HG03159 (cell line): Measurements from ENCODE around the gene KLF4.
"Not testable (repeated sequence)": the region's sequence is repeated elsewhere in the genome, so short reads cannot be mapped to it uniquely, and the experiment has no call there.

Experiments used
- ATAC-seq: cut with Tn5 transposase; IDR thresholded peaks from one replicate; pipeline ENCODE4 v1.9.1; 2021; ENCODE audit warnings: mild to moderate bottlenecking, moderate library complexity; ENCODE audit not compliant: unreplicated experiment

Gene KLF4

GRCh38 chr9:107489687-107490605, at the start of gene KLF4:
Gene KLF4 (minus strand): TSS chr9:107489769. CDS start chr9:107489172, 597 bp downstream.
- peak; percentile 72 for ATAC-seq

- ATAC-seq = no peak
These were observed 46.9 kb upstream of the KLF4 start for GRCh38 chr9:107536462-107536861.

DNA sequence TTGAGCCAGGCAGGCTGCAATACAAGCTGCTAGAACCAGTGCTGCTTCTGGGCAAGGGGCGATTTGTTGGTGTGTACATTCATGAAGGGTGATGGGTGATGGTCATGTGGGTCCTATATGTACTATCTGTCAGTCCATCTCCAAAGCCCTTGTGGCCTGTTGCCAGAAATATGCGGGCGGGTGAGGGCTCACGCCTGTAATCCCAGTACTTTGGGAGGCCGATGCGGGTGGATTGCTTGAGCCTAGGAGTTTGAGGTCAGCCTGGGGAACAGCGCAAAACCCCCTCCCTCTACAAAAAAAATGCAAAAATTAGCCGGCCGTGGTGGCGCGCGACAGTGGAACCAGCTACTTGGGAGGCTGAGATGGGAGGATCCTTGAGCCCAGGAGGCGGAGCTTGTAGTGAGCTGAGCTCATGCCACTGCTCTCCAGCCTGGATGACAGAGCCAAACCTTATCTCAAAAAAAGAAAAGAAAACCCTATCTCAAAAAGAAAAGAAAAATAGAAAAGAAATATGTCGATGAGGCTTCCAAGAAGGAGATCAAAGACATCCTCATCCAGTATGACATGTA, 45.0 kb upstream of the KLF4 start:
- ATAC-seq = no peak

GRCh38 chr9:107530679-107531078, 41.1 kb upstream of the KLF4 start:
- no peak for ATAC-seq

GRCh38 chr9:107528686-107529085, 39.1 kb upstream of the KLF4 start:
- ATAC-seq = no peak

DNA sequence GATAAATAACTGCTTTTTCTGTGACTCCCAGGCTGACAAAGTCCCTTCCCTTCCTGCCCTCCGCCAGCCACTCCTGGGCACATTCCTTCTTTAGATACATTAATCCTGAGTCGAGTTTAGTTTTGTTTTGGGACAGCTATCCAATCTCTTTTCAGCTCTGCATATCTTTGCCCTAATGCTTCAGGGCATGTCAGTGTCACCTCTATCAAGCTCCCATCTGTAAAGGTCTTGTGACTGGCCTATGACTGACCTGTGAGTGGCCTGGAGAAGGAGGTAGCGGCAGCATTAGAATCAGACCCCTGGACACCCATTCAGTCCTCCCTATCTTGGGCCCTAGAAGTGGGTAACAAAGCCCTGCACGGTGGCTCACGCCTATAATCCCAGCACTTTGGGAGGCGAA, 34.0 kb upstream of the KLF4 start:
- ATAC-seq = no peak

DNA sequence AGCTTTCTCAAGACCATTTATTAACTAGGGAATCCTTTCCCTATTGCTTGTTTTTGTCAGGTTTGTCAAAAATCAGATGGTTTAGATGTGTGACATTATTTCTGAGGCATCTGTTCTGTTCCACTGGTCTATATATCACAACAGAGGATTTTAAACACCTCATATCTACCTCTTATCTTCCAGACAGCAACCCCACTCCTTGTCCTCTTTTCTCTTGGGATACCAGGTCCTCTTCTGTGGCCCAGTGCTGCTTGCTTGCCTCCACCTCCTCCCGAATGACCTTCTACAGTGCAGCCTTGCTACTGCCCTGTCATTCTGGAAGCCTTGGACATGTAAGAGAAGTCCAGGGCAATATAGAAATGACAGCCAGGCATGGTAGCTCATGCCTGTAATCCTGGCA, 30.6 kb upstream of the KLF4 start:
- ATAC-seq = no peak

DNA sequence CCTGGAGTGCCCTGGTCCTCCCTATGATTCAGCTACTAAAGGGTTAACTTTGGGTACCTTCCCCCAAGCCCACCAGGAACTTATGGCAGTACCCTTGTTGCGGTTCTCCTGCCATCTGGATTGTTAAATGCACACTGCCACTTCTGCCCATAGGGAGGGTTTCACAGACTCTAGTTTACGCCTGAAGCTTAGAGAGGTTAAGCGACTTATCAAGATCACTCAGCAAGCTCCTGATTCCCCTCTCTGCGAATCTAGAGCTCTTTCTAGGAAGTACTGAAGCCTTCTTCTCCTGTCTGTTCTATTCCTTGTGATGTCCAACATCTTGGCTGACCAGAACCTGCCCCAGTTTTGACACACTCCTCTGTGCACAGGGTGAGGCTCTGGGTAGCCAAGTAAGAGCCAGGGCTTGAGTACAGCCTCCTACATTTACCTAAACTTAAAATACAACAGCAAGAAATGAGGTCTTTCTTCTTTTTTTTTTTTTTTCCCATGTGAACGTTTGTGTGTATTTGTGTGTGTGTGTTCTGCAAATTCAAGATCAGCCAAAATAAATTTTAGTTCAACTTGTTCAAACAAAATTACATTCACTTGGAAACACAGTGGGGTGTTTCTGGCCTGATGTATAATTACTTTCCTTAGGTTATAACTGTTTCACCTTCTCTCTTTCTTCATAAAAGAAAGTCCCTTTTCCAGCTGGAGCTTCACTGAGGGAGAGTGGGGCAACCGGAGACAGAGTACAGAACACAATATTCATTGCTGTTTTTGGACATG, 28.7 kb upstream of the KLF4 start:
- ATAC-seq = no peak

DNA sequence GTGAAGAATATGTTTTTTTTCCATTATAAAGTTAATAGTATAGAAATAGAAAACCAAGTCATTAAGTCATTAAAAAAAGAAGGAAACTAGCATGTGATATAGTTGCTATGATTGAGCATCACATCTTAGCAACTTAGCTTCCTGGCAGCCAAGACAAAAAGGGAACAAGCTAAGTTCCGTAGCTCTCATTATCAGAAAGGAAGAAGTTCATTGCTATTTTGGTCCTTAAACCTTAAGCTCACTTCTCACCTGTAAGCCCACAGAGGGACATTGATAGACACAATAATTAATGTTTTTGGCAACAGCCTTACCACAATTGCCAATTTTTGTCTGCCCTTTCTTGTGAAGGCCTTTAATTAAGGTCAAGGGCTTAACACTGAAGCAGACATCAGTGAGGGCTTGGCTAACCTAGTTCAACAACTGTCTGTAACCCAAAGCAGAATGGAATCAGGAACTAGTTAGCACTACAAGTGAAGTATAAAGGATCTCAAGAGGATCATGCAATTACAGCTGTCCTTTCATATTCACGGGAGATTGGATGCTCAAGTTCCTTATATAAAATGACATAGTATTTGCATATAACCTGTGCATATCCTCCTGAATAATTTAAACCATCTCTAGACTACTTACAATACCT, 24.0 kb upstream of the KLF4 start:
- peak; percentile 62 for ATAC-seq

GRCh38 chr9:107504585-107505455, 15.3 kb upstream of the KLF4 start:
- ATAC-seq = no peak

- ATAC-seq = no peak
These were observed 12.9 kb upstream of the KLF4 start for GRCh38 chr9:107502464-107502863.

- ATAC-seq = not testable (repeated sequence)
These were observed 11.0 kb upstream of the KLF4 start for GRCh38 chr9:107500421-107501200.

DNA sequence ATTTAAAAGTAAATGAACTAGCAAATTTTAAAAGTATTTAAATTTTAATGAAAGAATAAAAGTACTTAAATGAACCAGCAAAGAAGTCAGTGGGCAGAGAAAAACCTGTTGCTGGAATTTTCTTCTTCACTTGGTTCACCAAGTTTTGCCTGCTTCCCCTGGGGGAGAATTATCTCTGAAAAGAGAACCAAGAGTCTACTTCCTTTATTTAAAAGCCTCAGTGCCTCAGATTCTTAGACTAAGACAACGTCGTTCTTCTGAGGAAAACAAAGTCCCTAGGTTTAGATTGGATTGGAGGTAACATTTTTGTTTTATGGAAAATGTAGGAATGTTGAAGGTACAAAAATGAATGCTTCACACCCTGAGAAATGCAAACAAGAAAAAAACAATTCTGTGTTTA, 7.4 kb upstream of the KLF4 start:
- ATAC-seq = no peak

DNA sequence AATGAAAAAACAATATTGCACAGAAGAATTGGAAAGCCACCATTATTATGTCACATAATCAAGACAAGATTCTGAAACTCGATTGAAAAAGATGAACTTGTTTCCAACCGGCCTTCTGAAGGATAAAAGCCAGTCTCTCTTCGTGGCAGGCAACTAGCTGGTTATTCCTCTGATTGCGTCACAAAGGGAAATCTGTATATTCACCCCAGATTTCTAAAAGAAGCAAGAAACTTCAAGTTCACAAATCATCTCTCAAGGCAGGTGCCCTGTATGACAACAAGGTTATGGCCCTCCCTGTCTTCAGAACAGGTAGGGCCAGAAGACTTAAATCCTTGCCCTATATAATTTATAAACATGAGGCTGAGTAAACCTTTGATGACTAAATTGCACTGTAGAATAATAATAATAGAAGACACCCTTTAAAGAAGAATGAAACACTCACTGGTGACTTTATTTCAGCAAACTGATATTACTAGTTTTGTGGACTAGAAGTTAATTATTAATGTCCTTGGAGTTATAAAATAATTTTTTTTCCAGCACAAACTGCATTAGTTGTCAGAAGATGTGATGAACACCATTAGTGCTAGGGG, 2.9 kb upstream of the KLF4 start:
- no peak for ATAC-seq

DNA sequence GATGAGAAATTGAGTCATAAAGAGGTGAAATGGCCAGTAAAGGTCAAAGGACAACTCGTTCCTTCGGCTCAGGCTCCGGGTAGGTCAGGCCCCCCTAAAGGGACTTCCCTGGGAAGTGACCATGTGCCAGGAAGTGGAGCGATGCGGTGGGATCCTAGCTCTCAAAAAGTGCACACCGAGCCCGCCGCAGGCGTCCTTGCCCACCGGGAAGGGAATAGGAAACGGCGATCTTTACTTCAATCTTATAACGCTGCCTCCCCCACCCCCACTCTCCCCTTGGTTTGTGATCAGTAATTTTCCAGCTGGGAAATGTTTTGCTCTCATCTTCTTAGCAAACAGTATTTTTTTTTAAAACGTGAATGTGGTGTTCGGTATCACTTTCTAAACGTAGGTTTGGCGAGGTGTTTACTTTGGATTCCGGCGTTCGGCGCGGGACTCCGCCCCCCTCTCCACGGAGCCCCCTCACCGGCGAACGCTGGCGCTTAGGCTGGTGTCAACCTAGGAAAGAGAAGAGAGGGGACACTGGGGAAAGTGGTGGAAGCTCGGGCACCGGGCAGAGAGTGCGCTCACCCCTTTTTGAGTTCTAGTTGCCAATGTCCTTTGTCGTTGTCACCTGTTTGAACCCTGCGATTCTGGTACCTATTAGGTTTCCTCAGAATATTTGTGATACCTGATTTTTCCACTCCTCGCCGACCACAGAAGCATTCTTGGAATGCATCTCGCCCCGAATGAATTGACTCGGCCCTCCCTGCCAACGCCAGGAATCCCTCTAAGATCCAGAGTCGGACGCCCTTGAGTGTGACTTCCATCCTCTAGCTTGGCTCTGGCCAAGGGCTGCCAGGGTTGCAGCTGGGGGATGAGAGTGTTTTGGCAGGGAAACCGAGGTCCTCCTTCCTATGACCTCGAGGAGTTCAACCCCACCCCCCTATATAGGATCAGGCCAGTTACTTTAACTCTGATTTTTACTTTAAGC, 1.8 kb upstream of the KLF4 start:
- ATAC-seq = no peak

DNA sequence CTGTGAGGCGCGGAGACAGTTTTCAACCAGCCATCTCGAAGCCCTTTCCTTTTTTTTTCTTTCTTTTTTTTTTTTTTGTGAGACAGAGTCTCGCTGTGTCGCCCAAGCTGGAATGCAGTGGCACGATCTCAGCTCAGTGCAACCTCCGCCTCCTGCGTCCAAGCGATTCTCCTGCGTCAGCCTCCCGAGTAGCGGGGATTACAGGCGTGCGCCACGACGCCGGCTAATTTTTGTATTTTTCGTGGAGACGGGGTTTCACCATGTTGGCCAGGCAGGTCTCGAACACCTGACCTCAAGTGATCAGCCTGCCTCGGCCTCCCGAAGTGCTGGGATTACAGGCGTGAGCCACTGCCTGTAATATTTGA, 1.0 kb upstream of the KLF4 start:
- ATAC-seq = not testable (repeated sequence)

DNA sequence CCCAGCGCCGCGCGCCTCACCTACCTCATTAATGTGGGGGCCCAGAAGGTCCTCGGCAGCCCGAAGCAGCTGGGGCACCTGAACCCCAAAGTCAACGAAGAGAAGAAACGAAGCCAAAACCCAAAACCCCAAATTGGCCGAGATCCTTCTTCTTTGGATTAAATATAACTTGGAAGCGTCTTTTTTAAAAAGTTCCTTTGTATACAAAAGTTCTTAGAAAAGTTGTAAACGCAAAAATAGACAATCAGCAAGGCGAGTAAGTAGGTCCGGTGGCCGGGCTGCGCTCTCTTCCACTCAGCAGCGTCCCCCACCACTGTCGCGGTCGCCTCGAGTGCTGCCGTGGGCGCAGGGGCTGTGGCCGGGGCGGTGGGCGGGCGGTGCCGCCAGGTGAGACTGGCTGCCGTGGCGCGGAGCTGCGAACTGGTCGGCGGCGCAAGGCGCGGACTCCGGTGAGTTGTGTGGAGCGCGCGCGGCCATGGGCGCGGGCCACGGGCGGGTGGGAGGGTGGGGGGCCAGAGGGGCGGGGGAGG, 360 bp downstream of the KLF4 start:
- ATAC-seq = peak; percentile 30
